Fibroblast of mammary gland (primary cell): ENCODE measurements around the gene THRAP3.
A peak's percentile ranks its signal among the peaks of the same experiment; 100 is the strongest.

Source experiments
- DNase-seq: peaks from one replicate; pipeline ENCODE4 v3.0.0-alpha.2; 2010; ENCODE audit warnings: low read depth
- H3K4me3 ChIP-seq: 2 replicates; pipeline ENCODE4 v1.5.1; 2011; ENCODE audit warnings: low read depth, mild to moderate bottlenecking, low read length, moderate library complexity; ENCODE audit not compliant: control insufficient read depth
- TF ChIP-seq, protein P1 (sequence below): conservative IDR thresholded peaks from 2 replicates; pipeline ENCODE4 v1.5.1; 2011; ENCODE audit warnings: low read depth, low read length, inconsistent platforms; ENCODE audit not compliant: control insufficient read depth, insufficient read depth

The THRAP3 gene

GRCh38 chr1:36286802-36287201 lies 62.6 kb downstream of the THRAP3 start:
- no peak overlapping the region for H3K4me3 ChIP-seq
- DNase-seq = no peak
- TF ChIP-seq, protein P1, sequence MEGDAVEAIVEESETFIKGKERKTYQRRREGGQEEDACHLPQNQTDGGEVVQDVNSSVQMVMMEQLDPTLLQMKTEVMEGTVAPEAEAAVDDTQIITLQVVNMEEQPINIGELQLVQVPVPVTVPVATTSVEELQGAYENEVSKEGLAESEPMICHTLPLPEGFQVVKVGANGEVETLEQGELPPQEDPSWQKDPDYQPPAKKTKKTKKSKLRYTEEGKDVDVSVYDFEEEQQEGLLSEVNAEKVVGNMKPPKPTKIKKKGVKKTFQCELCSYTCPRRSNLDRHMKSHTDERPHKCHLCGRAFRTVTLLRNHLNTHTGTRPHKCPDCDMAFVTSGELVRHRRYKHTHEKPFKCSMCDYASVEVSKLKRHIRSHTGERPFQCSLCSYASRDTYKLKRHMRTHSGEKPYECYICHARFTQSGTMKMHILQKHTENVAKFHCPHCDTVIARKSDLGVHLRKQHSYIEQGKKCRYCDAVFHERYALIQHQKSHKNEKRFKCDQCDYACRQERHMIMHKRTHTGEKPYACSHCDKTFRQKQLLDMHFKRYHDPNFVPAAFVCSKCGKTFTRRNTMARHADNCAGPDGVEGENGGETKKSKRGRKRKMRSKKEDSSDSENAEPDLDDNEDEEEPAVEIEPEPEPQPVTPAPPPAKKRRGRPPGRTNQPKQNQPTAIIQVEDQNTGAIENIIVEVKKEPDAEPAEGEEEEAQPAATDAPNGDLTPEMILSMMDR = no peak

DNA sequence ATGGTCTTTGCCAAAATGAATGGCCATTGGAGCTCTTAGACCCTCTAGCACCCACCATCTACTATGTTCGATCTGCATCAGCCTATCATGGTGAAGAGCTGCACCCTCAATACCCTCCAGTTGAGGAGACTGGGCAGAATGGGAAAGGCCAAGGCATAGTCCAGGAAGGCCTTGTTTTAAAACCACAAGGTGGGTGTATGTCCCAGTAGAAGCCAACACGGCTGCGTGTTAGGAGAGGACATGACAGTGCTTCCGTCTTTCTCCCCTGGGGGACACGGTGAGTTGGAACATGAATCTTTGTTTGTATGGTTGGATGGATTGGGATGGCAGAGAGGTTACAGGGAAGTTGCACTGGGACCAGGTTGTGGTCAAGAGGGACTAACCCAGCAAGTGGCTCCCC lies 63.4 kb downstream of the THRAP3 start:
- TF ChIP-seq, protein P1 = no peak
- no peak for DNase-seq
- no peak overlapping the region for H3K4me3 ChIP-seq

GRCh38 chr1:36295390-36295789 lies 71.1 kb downstream of the THRAP3 start:
- TF ChIP-seq, protein P1 = no peak
- no peak for DNase-seq
- H3K4me3 ChIP-seq = no peak overlapping the region

DNA sequence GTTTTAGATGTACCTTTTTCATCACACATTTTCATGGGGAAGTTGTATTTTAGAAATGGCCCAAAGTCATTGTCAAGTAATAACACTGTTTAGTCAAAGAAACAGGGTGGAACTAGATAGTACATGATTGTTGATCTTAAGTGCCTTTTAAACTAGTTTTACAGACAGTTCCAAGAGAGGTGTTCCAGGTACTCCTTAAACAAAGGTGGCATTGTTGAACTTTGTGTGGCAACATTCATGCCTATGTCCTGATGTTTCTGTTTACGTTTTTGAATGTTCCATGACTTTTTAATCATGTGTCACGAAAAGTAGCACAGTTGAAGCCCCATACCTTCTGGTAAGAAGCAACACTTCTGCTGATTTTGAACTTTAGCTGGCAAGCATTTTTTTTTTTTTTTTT lies 72.8 kb downstream of the THRAP3 start:
- no peak for DNase-seq
- no peak overlapping the region for H3K4me3 ChIP-seq
- TF ChIP-seq, protein P1 = no peak

DNA sequence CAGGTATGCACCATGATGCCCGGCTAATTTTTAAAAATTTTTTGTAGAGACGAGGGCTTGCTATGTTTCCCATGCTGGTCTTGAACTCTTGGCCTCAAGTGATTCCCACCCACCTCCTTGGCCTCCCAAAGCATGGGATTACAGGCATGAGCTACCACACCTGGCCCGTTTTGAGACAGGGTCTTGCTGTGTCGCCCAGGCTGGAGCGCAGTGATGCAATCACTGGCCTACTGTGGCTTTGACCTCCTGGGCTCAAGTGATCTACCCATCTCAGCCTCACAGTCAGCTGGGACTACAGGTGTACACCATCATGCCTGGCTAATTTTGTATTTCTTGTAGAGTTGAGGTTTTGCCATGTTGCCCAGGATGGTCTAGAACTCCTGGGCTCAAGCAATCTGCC lies 74.4 kb downstream of the THRAP3 start:
- TF ChIP-seq, protein P1 = no peak
- no peak overlapping the region for H3K4me3 ChIP-seq
- no peak for DNase-seq

- no peak overlapping the region for H3K4me3 ChIP-seq
- TF ChIP-seq, protein P1 = no peak
- DNase-seq = peak; percentile 46
These were observed 76.3 kb downstream of the THRAP3 start for GRCh38 chr1:36300526-36300925.

- TF ChIP-seq, protein P1 = no peak
- DNase-seq = no peak
- H3K4me3 ChIP-seq = no peak overlapping the region
These were observed 77.0 kb downstream of the THRAP3 start for GRCh38 chr1:36301220-36301619.
